DMS 273 treated with DMSO at 0.1 percent for 48 hours (cell line): ENCODE results near the gene ADGB.
"Not testable (repeated sequence)": the region's sequence is repeated elsewhere in the genome, so short reads cannot be mapped to it uniquely, and the experiment has no call there.

Experiments used
- DNase-seq: peaks from one replicate; lab custom pipeline; 2025; lab: John Stamatoyannopoulos, UW

ADGB gene

DNA sequence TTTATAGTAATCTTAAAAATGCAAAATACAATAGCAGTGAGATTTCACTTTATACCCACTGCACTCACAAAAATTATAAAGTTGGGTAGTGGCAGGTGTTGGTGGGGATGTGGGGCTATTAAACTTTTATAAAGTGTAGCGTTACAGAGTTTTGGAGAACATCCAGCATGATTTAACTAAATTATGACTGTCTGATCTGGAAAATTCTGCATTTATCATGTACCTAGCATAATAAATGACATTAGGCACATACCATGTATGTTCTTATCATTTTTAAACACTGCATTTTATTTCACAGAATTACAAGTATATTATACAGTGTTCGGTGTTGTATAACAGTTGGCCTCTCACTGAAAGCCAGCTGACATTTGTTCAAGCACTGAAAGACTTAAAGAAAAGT, 169.9 kb downstream of the ADGB start:
- no peak for DNase-seq

DNA sequence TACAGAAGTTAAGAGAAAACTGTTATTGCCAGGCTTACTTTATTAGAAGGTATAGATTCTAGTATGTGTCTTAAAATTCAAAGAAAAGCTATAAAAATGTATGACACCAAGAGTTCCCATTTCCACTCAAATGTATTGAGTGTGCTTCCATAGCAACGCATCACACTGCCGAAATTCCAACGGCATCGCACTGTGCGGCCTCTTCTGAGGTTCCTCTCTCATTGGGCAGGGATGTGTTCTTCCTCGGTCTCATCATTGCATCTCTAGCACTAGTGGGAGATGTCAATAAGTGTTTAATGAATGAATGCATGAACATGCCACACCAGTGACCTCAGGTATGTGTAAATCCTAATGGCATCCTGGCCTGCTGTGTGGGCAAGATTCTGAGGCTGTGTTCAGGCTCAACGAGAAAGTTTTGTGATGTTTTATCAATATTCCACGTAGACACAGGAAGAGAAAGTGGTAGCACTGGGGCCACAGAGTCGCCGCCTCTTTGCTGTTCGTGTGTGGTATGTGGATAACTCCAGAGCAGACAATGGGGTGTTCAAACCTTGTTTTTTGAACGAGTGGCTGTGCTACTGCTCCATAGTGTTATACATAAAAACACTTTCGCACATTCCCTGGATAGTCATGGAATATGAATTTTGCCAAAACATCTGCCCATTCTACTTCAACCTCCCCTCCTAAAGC, 171.6 kb downstream of the ADGB start:
- DNase-seq = no peak

DNA sequence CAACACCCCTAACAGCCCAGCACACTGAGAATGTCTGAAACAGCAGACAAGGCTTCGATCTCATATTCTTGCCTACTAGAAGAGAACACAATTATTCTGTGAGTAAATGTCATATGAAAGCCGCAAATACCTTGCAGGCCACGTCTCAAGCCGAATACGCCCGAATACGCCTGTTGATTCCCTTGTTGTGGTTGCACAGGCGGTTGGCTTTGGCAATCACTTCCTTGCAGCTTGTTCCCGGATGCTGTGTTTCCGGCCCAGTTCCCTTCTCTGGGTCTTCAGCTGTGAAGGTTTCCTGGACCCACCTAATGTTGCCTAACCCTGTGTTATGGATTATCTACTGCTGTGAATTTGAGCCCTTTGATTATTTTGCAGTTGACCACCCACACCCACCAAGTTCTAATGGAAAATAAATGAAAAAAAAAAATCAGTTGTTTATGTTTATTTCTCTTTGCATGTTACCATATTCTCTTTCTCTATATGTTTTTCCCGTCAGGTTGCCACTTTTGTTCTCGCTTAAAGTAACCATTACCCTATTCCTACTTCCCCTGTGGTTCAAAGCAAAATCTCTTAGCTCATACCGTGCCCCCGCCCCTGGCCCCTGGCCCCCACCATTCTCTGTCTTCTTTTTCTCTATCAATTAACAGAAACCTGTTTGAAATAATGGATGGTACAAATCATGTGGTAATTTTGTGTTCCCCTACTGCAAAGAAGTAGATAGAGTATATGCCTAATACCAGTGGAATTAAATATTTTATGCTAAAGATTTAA, 172.4 kb downstream of the ADGB start:
- no peak for DNase-seq

DNA sequence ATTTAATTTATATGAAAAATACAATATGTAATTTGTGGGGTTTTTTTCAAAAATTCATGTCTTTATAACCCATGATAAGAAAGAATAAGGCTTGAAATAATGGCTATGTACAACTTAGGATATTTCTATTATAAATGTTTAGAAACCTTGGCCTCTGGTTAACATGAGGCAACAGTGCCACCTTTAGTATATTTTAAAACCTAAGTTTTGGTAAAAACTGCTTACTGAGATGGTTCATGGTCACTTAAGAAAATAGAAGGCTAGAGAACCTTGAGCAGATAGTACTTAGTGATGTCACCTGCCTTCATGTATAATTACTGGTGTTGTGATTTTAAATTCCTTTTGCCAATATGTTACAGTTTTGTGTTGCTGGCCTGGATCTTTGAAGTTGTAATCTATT, 176.4 kb downstream of the ADGB start:
- no peak for DNase-seq

DNA sequence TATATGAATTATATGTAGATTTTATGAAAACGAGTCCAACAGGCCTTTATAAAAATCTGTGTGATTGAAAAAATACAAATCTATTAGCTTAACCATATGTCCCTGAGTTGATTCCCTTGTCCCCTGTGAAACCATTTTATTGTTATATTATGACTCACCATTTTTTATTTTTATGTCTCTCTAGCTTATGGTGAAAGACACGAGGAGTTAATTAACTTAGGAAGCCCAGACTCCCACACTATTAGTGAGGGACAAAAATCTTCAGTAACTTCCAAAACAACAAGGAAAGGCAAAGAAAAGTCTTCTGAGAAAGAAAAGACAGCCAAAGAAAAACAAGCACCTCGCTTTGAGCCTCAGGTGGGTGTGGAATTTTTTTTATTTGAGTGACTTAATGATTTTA, 183.1 kb downstream of the ADGB start:
- no peak for DNase-seq

DNA sequence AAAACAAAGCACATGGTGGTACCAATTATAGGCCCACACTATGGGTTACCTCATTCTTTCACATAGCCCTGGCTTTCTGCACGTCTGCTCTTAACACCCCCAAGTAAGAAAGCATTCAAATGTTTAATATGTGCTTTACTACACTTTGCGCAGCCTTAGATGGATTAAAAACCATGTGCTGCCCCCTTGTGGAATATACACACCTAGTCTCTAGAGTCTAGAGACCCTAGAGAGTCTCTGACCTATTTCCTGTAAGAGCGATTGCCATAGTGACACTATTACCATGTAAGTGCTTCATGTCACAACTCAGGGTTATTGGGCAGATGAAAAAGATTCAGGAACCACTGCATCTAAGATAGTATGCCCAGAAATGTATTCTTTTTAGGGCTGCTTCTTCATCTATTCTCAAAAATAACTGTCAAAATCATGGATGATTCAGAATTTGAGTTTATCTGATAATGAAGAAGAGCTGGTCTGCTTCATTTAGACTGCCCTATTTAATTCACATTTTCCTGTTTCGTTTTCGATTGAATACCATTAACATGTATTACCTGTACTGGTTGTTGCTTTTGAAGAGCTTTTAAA, 186.3 kb downstream of the ADGB start:
- peak; percentile 27 for DNase-seq

DNA sequence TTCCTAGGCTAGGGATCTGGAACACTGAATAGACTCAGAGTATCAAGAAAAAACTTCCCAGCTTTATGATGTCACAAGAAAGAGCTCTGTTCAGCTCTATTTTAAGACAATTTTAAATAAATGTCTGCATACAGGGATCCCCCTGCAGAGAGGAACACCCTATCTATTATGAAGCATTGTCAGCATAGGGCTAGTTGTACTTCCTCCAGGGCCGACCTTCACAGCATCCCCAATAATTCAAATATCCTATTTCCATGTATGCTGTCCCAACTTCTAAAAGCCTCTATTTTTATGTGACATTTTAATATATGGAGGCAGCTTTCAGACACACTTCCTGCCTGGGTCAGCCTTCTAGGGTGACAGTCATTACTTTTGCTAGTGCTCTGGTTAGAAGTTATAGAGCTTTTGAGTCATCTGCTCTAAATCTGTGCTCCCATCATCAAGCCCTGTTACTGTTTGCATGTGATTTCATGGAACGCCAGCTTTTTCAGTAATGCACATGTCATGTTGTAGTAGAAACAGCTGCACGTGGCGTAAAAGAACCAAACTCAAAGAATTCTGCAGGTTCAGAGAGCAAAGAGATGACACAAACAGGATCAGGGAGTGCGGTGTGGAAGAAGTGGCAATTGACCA, 189.2 kb downstream of the ADGB start:
- DNase-seq = no peak

DNA sequence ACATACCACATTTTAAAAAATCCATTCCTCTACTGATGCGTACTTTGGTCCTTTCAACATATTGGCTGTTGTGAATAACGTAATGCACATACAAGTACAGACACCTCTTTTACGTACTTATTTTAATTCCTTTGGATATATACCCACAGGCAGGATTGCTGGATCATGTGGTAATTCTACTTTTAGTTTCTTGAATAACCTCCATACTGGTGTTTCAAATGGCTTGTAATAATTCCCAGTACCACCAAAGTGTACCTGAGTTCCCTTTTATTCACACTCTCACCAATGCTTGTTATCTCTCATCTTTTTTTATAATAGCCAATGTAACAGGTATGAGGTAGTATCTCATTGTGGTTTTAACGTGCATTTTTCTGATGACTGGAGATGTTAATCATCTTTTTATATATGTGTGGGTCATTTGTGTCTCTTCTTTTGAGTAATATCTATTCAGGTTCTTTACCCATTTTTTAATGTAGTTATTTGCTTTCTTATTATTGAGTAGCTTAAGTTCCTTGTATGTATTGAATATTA, 191.9 kb downstream of the ADGB start:
- DNase-seq = no peak

DNA sequence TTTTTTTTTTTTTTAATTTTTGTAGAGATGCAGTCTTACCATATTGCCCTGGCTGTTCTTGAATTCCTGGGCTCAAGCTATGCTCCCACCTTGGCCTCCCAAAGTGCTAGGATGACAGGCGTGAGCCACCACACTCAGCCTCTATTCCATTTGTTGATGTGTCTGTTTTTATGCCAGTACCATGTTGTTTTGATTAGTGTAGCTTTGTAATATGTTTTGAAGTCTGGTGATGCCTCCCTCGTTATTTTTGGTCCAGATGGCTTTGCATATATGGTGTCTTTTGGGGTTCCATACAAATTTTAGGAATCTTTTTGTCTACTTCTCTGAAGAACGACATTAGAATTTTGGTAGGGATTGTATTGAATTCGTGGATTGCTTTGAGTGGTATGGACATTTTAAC, 193.2 kb downstream of the ADGB start:
- DNase-seq = no peak

DNA sequence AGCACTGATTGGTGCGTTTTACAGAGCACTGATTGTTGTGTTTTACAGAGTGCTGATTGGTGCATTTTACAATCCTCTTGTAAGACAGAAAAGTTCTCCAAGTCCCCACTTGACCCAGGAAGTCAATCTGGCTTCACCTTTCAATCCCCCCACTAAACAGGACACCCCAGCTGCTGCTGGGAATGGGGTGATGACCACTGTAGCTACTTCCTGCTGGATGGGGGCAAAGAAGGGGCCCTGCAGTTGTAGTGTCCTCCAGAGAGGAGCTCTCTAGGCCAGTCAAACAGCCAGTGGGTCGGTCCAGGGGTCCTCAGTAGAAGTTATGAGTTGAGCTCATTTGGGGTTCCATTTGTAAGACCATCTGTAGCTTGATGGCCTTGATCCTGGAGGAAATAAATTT, 194.4 kb downstream of the ADGB start:
- not testable (repeated sequence) for DNase-seq

DNA sequence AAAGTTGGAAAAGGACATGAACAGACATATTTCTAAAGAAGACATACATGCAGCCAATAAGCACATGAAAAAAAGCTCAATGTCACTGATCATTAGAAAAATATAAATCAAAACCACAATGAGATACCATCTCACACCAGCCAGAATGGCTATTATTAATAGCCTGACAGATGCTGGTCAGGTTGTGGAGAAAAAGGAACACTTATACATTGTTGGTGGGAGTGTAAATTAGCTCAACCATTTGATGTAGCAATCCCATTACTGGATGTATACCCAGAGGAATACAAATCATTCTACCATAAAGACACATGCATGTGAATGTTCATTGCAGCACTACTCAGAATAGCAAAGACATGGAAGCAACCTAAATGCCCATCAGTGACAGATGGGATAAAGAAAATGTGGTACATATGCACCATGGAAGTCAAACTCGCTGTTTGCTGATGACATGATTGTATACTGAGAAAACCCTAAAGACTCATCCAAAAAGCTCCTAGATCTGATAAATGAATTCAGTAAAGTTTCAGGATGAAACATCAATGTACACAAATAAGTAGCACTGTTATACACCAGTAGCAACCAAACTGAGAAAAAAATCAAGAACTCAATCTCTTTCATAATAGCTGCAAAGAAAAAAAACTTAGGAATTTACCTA, 196.8 kb downstream of the ADGB start:
- DNase-seq = no peak

DNA sequence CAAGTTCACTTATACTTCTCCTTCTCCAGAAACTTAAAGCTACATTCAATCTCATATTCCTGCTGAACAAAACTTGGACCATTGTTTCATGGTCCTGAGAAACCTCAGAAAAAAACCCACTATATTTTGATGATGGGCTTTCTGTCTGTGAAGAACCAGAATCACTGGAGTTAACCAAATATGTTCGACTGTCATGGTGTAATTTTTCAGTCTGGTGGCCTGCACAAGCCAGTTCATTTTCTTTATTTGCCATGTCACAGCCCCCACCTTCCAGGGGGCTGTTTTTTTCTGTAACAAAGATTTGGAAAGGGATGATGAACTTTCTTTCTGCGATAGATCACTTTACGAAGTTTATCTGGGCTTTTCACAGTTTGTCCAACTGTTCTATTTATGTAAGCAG, 204.4 kb downstream of the ADGB start:
- DNase-seq = not testable (repeated sequence)

DNA sequence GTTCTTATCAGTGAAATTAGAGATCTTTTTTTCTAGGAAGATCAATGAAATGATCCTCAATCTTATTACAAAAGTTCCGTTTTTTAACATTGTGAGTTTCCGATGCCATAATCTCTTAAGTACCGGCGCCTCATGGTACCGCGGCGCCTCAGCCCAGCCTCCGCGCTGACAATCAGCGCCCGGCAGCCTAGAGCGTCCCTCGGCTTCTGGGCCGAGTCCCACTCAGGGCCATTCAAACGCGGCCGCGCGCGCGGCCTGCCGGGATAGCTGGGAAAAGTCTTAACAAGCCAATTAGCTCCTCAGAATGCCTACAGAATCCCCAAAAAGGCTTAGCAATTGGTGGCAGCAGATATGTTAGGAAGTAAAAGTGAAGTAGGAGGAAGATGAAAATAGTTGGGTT, 204.8 kb downstream of the ADGB start:
- no peak for DNase-seq

DNA sequence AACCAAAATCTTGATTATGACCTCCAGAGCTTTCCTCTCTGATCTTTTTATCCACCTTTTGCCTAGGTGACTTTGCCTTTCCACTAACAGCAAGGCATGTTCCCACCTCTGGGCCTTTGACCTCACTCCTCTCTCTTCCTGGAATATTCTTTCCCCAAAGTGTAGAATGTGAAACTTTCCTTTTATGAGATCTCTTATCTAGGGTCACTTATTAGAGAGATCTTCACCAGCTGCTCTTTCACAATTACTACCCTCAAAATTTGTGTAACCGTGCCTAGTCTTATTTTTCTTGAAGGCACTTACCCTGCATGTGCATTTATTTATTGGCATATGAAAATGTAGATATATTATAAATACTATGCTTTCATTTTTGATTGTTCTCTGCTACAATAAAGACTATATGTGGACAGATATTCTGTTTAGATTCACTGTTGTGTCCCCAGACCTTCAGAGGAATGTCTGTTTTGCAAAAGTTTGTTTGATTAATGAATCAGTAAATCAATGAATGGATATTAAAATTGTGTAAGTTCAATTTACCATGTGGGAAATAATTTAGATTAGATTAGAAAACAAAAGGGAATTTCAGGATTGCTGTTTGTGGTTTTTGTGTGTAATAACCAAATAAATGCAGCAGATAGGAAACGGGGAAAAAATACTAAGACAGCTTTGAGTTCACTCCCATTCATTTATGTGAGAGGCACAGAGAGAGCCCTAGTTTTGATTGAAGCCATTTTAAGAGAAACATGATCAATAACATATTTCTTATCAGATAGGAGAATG, 207.0 kb downstream of the ADGB start:
- no peak for DNase-seq

DNA sequence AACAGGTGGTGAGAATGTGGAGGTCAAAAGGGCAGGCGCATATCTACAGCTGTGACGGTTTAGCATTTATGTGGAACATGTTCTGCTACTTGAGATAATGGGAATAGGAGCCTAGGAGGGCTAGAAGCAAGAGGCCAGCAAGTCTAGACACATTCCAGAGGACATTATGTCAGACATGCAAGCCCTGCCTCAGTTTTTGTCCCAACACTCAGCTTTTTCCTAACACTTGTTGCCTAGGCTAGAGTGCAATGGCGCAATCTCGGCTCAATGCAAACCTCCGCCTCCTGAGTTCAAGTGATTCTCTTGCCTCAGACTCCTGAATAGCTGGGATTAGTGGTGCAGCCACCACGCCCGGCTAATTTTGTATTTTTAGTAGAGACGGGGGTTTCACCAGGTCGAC, 210.2 kb downstream of the ADGB start:
- DNase-seq = not testable (repeated sequence)

DNA sequence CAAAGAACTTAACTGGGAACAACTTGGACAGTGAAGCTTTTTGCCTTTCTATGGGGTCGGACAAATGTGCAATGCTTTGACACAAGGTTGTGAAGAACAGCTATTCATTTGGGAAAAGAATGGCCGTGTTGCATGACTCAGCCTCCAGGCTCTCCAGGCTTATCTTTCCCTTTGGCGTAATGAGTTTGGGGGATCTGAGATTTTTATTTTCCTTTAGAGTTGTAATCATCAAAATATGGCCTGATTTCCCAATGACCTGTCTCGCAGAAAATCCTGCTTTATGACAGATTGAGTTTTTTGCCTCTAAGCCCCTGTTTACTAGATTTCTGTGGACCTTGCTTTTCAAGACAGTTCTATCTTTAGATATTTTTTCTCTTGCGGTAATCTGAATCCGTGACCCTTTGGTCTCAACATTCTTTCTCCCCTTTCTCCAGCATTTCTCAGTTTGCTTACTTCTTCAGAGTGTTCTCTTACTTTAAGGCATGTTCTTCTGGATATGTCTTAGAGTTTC, 214.1 kb downstream of the ADGB start:
- not testable (repeated sequence) for DNase-seq

DNA sequence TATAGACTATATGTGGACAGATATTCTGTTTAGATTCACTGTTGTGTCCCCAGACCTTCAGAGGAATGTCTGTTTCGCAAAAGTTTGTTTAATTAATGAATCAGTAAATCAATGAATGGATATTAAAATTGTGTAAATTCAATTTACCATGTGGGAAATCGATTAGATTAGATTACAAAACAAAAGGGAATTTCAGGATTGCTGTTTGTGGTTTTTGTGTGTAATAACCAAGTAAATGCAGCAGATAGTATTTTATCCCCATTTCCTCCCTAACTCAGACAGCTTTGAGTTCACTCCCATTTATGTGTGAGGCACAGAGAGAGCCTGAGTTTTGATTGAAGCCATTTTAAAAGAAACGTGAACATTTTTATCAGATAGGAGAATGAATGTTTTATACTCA, 214.8 kb downstream of the ADGB start:
- no peak for DNase-seq

DNA sequence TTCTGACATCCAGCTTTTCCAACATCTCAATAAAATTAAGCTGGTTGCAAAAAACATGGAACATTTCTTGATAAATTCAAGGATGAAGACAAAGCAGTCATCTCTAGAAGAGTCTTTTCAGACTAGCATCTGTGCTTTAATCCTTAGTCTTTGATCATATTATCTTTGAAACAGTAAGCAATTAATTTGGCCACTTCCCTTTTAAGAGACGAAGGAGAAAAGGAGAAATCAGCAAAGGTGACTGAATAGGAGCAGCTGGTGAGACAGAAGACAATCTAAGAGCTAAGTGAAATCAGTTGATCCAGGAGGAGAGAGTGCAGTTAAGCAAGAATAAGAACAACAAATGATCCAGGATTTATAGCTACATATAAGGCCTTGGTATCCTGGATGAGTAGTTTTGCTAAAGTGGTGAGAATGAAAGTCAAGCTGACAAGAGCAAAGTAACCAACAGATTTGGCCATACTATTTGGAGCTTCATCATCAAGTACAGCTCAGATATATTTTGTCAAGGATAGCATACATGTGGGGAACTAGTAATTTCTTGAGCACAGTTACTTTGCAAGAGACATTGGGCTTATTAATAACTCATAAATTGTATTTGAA, 215.5 kb downstream of the ADGB start:
- no peak for DNase-seq

DNA sequence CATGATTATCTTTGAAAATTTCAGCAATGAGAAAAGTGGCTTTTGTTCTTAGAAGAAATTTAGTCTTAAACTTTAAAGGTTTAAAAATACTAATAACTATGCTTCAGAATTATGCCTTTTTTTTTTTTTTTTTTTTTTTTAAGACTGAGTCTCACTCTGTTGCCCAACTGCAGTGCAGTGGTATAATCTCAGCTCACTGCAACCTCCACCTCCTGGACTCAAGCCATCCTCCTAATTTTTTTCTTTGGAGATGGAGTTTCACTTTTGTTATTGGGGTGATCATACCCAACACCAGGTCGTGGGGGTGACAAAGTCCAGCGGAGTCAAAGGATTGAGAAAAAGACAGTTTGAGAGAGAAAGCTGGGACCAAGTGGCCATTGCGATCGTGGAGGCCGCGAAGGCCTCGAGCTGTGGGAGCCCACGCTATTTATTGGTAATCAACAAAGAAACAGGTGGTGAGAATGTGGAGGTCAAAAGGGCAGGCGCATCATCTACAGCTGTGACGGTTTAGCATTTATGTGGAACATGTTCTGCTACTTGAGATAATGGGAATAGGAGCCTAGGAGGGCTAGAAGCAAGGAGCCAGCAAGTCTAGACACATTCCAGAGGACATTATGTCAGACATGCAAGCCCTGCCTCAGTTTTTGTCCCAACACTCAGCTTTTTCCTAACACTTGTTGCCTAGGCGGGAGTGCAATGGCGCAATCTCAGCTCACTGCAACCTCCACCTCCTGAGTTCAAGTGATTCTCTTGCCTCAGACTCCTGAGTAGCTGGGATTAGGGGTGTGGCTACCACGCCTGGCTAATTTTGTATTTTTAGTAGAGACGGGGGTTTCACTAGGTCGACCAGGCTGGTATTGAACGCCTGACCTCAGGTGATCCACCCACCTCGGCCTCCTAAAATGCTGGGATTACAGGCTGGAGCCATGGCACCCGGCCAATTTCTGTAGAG, 217.0 kb downstream of the ADGB start:
- DNase-seq = not testable (repeated sequence)
